HG03064 (cell line): ENCODE data around the gene EXOC6B.

Experiments
- ATAC-seq: cut with Tn5 transposase; IDR thresholded peaks from one replicate; pipeline ENCODE4 v1.9.1; 2021; ENCODE audit warnings: low read depth; ENCODE audit not compliant: unreplicated experiment

Gene EXOC6B

GRCh38 chr2:72198532-72199241 is 627.1 kb downstream of the EXOC6B start:
- no peak for ATAC-seq

GRCh38 chr2:72193723-72194122 is 632.1 kb downstream of the EXOC6B start:
- ATAC-seq, result no peak

GRCh38 chr2:72191441-72191840 is 634.4 kb downstream of the EXOC6B start:
- ATAC-seq, result no peak

GRCh38 chr2:72185206-72185605 is 640.6 kb downstream of the EXOC6B start:
- ATAC-seq, result no peak

GRCh38 chr2:72183466-72183865 is 642.4 kb downstream of the EXOC6B start:
- no peak for ATAC-seq

- ATAC-seq, result no peak
Observed at GRCh38 chr2:72183016-72183415, 642.8 kb downstream of the EXOC6B start.

- ATAC-seq, result no peak
Observed at GRCh38 chr2:72182547-72182946, 643.3 kb downstream of the EXOC6B start.

- ATAC-seq, result no peak
Observed at GRCh38 chr2:72181616-72182015, 644.2 kb downstream of the EXOC6B start.

- no peak for ATAC-seq
Observed at GRCh38 chr2:72180351-72180750, 645.5 kb downstream of the EXOC6B start.

GRCh38 chr2:72178551-72178950 is 647.3 kb downstream of the EXOC6B start:
- ATAC-seq, result no peak

GRCh38 chr2:72176281-72176680 is 649.6 kb downstream of the EXOC6B start:
- no peak for ATAC-seq

GRCh38 chr2:72175636-72176035 is 650.2 kb downstream of the EXOC6B start:
- no peak for ATAC-seq

- no peak for ATAC-seq
Observed at GRCh38 chr2:72173640-72174321, 652.1 kb downstream of the EXOC6B start.

- no peak for ATAC-seq
Observed at GRCh38 chr2:72172478-72172877, 653.4 kb downstream of the EXOC6B start.

- ATAC-seq, result no peak
Observed at GRCh38 chr2:72166279-72166678, 659.6 kb downstream of the EXOC6B start.

GRCh38 chr2:72165792-72166191 is 660.0 kb downstream of the EXOC6B start:
- ATAC-seq, result no peak

GRCh38 chr2:72162574-72162973 is 663.3 kb downstream of the EXOC6B start:
- ATAC-seq, result no peak

GRCh38 chr2:72159211-72159993 is 666.4 kb downstream of the EXOC6B start:
- no peak for ATAC-seq

- ATAC-seq, result no peak
Observed at GRCh38 chr2:72157871-72158771, 667.7 kb downstream of the EXOC6B start.

GRCh38 chr2:72156872-72157271 is 669.0 kb downstream of the EXOC6B start:
- no peak for ATAC-seq
